GM20000 (cell line): ENCODE measurements around the gene HUNK.

Experiments
- DNase-seq: peaks from one replicate; pipeline ENCODE4 v3.0.0; 2012; ENCODE audit warnings: low spot score
- TF ChIP-seq, protein P1 (sequence below): IDR thresholded peaks from 2 replicates; pipeline ENCODE4 v1.5.1; 2012; ENCODE audit warnings: mild to moderate bottlenecking, control low read depth; ENCODE audit errors: extremely low read depth, missing control alignments

Gene HUNK

GRCh38 chr21:31879241-31879650, 6.4 kb downstream of the HUNK start:
- TF ChIP-seq, protein P1, sequence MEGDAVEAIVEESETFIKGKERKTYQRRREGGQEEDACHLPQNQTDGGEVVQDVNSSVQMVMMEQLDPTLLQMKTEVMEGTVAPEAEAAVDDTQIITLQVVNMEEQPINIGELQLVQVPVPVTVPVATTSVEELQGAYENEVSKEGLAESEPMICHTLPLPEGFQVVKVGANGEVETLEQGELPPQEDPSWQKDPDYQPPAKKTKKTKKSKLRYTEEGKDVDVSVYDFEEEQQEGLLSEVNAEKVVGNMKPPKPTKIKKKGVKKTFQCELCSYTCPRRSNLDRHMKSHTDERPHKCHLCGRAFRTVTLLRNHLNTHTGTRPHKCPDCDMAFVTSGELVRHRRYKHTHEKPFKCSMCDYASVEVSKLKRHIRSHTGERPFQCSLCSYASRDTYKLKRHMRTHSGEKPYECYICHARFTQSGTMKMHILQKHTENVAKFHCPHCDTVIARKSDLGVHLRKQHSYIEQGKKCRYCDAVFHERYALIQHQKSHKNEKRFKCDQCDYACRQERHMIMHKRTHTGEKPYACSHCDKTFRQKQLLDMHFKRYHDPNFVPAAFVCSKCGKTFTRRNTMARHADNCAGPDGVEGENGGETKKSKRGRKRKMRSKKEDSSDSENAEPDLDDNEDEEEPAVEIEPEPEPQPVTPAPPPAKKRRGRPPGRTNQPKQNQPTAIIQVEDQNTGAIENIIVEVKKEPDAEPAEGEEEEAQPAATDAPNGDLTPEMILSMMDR, result no peak
- no peak for DNase-seq

- DNase-seq, result no peak
- TF ChIP-seq, protein P1, result no peak
Observed at GRCh38 chr21:31879911-31880310, 7.1 kb downstream of the HUNK start.

DNA sequence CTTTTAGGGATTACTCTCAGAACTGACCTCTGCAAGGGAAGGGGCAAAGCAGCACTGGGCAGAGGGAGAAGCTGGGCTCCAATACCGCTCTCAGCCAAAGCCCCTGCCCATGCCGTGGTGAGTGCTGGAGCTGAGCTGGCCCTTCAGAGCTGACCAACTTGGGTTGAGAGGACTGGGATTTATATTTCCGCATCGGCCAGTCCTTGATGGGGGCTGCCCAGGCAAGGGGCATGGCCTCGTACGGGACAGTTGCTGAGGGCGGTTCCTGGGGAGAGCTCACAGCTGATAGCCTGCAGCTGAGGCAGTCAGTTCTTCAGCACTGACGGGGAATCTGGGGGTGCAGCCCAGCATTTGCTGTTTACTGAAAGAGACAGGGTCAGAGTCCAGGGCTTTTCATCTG, 8.0 kb downstream of the HUNK start:
- no peak for DNase-seq
- TF ChIP-seq, protein P1, result no peak

GRCh38 chr21:31882711-31883110, 9.9 kb downstream of the HUNK start:
- TF ChIP-seq, protein P1, result no peak
- no peak for DNase-seq

GRCh38 chr21:31885146-31885545, 12.3 kb downstream of the HUNK start:
- DNase-seq, result no peak
- TF ChIP-seq, protein P1, result no peak

GRCh38 chr21:31886915-31887314, 14.1 kb downstream of the HUNK start:
- TF ChIP-seq, protein P1, result no peak
- no peak for DNase-seq

DNA sequence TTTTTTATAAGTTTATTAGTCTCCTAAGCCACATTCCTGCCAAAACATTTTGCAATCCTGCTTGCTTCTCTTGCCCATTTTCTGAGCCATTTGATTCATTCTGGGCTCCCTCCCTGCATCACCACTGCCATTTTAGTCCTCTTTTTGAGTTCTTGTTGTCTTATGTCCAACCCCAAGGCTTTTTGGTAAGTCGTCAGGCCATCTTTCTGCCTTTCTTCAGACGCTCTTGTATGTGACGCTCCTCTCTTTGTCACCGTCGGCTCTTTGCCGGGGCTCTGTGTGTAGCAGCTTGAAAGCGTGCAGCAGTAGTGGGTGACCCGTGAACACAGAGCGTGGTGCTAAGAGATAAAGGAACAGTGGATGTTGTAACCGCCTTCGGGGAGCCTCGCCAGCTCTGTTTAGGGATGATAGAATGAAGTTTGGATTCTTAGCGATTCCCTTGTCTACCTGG, 14.6 kb downstream of the HUNK start:
- TF ChIP-seq, protein P1, result no peak
- DNase-seq, result no peak
